Measurements from ENCODE around the gene BUD13. TPM values are rescaled to one million over a fixed set of nuclear protein-coding genes. Genes with fewer than 3 reads are reported as not detected.

Gene BUD13
- total and polyA plus RNA-seq, 2 of the 4 experiments (the other 2 are of a cell fraction) = 11.2 to 14.0 TPM

GRCh38 chr11:116791002-116791812 is 18.4 kb upstream of the BUD13 start:
- H3K27ac ChIP-seq (ENCODE audit: insufficient read depth, low read length) = no peak overlapping the region
- H4K91ac ChIP-seq (ENCODE audit: insufficient read depth, low read depth, low read length) = no peak overlapping the region
- H3K9ac ChIP-seq (ENCODE audit: low read depth, low read length) = no peak overlapping the region
- H2AFZ ChIP-seq (replicated peaks; ENCODE audit: low read length, poor library complexity) = peak overlapping the region; percentile 88
- no peaks in the 10 kb centered on the region for H3K9me3 ChIP-seq (ENCODE audit: control insufficient read depth, insufficient read depth, low read length)
- peak overlapping the region; percentile 50 for H3K4ac ChIP-seq (ENCODE audit: low read depth, low read length)
- peak; percentile 95 for TF ChIP-seq SMC3 (IDR thresholded peaks at IDR 0.05; ENCODE audit: low read depth, low read length)
- TF ChIP-seq RCOR1 (IDR thresholded peaks at IDR 0.05; ENCODE audit: insufficient replicate concordance, low read length) = no peak
- TF ChIP-seq ELK1 (IDR thresholded peaks at IDR 0.05; ENCODE audit: borderline replicate concordance, low read depth, low read length) = no peak
- TF ChIP-seq RAD21 (IDR thresholded peaks at IDR 0.05; ENCODE audit: low read length) = peak; percentile 90
- TF ChIP-seq CTCF (conservative IDR thresholded peaks at IDR 0.05; ENCODE audit: low read depth, low read length) = peak; percentile 93
- peak; percentile 77 for TF ChIP-seq MAZ (IDR thresholded peaks at IDR 0.05; ENCODE audit: borderline replicate concordance, low read depth, low read length)
- no peak for TF ChIP-seq NFE2L2 (IDR thresholded peaks at IDR 0.05; ENCODE audit: low read depth, low read length)
- TF ChIP-seq BHLHE40 (IDR thresholded peaks at IDR 0.05; ENCODE audit: low read depth, low read length) = no peak
- no peak for TF ChIP-seq RFX5 (IDR thresholded peaks at IDR 0.05; ENCODE audit: low read depth, low read length)
- no peak for TF ChIP-seq MAFK (IDR thresholded peaks at IDR 0.05; ENCODE audit: low read depth, low read length)
- TF ChIP-seq, protein P1, sequence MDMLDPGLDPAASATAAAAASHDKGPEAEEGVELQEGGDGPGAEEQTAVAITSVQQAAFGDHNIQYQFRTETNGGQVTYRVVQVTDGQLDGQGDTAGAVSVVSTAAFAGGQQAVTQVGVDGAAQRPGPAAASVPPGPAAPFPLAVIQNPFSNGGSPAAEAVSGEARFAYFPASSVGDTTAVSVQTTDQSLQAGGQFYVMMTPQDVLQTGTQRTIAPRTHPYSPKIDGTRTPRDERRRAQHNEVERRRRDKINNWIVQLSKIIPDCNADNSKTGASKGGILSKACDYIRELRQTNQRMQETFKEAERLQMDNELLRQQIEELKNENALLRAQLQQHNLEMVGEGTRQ (IDR thresholded peaks at IDR 0.05; ENCODE audit: low read depth, low read length) = no peak
- ATAC-seq (ENCODE audit: low read depth) = peak; percentile 71
- no peaks in the 10 kb centered on the region for H4K20me1 ChIP-seq (ENCODE audit: insufficient read depth, low read length)
- 10% methylated on average over 15 of the region's 31 CpGs; no CpG with 5 or more reads in 1 of the 2 experiments for WGBS, 2 experiments (ENCODE audit: extremely low coverage in 2 of 2, insufficient read length in 1 of 2)
- in situ Hi-C loops (cut with MboI; ENCODE audit: low sequenced_read_pairs) = loop anchor here (5.0 kb wide), 1 partner anchor 311 kb away; no protein-coding TSS in a partner anchor
- H2BK15ac ChIP-seq (ENCODE audit: low read depth, low read length) = no peak overlapping the region
- BruUV-seq (replicated peaks) = no TSS peak
- DNase-seq = peak; percentile 55
- no peak overlapping the region; the same call in 1 of the 2 replicates for H2AK5ac ChIP-seq (ENCODE audit: low read depth, low read length)
- ChIA-PET CTCF (interaction anchor here (0.5 to 2.3 kb wide), 18 partner anchors 8 to 431 kb away, joined by 3 to 30 read pairs (median 4); partner anchors contain the start of genes APOA4 and SIK3), POLR2A (ENCODE audit: unreplicated experiment) (interaction anchor here (0.6 kb wide), 1 partner anchor 316 kb away, joined by 20 read pairs; no protein-coding TSS in a partner anchor)
- peaks cover 16 to 25% of the 10 kb centered on the region in 2 experiments for H3K79me1 ChIP-seq (ENCODE audit: low read depth in 1 of 2, low read length in 2 of 2)
- no peak overlapping the region for H2BK120ac ChIP-seq (ENCODE audit: low read depth, low read length)
- peak overlapping the region; percentile 27; the same call in 1 of the 2 replicates for H3K4me2 ChIP-seq (ENCODE audit: low read depth, low read length)
- H2BK5ac ChIP-seq (ENCODE audit: low read depth, low read length, poor library complexity, severe bottlenecking) = no peak overlapping the region
- H3K18ac ChIP-seq (ENCODE audit: low read depth, low read length) = no peak overlapping the region
- intact Hi-C loops (cut with micrococcal nuclease) = loop anchor here (1.0 to 5.0 kb wide), 3 partner anchors 81 to 315 kb away; partner anchors contain the start of gene SIK3
- H3K56ac ChIP-seq (ENCODE audit: extremely low read depth, insufficient read depth, low read length) = no peak overlapping the region
- H4K5ac ChIP-seq (ENCODE audit: low read depth, low read length) = no peak overlapping the region
- dilution Hi-C loops (cut with HindIII; ENCODE audit: low sequenced_read_pairs, unreplicated experiment) = no loop called here
- H3K14ac ChIP-seq (replicated peaks; ENCODE audit: low read depth, low read length) = no peak overlapping the region
- H3K23ac ChIP-seq (ENCODE audit: low read depth, low read length) = 0 out of 2 replicates have a peak overlapping the region, but pooled peaks have one; percentile 1
- H3K36me3 ChIP-seq (ENCODE audit: control insufficient read depth, insufficient read depth, low read length) = peaks cover 2% of the 10 kb centered on the region; the same call in 1 of the 2 replicates
- H3K9me1 ChIP-seq (ENCODE audit: insufficient read depth, low read length) = peaks cover 13% of the 10 kb centered on the region
- no peak overlapping the region for H4K8ac ChIP-seq (ENCODE audit: low read depth in 2 of 2, low read length in 2 of 2)
- H2AK9ac ChIP-seq (replicated peaks; ENCODE audit: low read depth, low read length, poor library complexity) = peak overlapping the region; percentile 2
- H3K4me3 ChIP-seq (ENCODE audit: insufficient read depth, low read depth, low read length) = no peak overlapping the region
- no peaks in the 10 kb centered on the region for H3K27me3 ChIP-seq (ENCODE audit: control insufficient read depth, insufficient read depth, low read length)
- H2BK20ac ChIP-seq (ENCODE audit: low read depth, low read length) = no peak overlapping the region
- peaks cover 6% of the 10 kb centered on the region for H3K4me1 ChIP-seq (ENCODE audit: control insufficient read depth, insufficient read depth, low read length)

Data from IMR-90 (cell line).